ENCODE measurements around the gene RPL31. TPM values are rescaled to one million over a fixed set of nuclear protein-coding genes. Genes with fewer than 3 reads are reported as not detected.

RPL31 gene
- total and polyA plus RNA-seq, 9 of the 15 experiments (the other 6 are each of a cell fraction or from before 2014, with no cell fraction given) = 1,176 to 6,037 (median 2,997) TPM

GRCh38 chr2:101038455-101039255 lies 36.6 kb downstream of the RPL31 start (continued):
- peak; percentile 90 for TF ChIP-seq L3MBTL2 (IDR thresholded peaks at IDR 0.05)
- TF ChIP-seq ZBTB7A (IDR thresholded peaks at IDR 0.05; ENCODE audit: borderline replicate concordance, control insufficient read depth, low read depth, low read length) = no peak
- no peak for TF ChIP-seq USF1 (CRISPR knock-in tag; IDR thresholded peaks at IDR 0.05)
- TF ChIP-seq SREBF1 (IDR thresholded peaks at IDR 0.05; ENCODE audit: borderline replicate concordance, low read depth, low read length) = no peak
- TF ChIP-seq MGA (IDR thresholded peaks at IDR 0.05) = peak; percentile 86
- no peak for TF ChIP-seq HMGXB4 (CRISPR knock-in tag; IDR thresholded peaks at IDR 0.05)
- TF ChIP-seq CLOCK (CRISPR knock-in tag; IDR thresholded peaks at IDR 0.05; ENCODE audit: borderline replicate concordance) = no peak
- 0 out of 2 replicates have a peak, but pooled peaks have one; percentile 64 for TF ChIP-seq TARDBP (IDR thresholded peaks at IDR 0.05)
